OCI-LY1 (cell line): ENCODE results near the gene ADGRF1.

Source experiments
- H2AFZ ChIP-seq: fragments of 200-600 bp; sonication (generic), shearing (Covaris generic); 2 replicates; pipeline ENCODE4 v1.6.0; 2014; ENCODE audit warnings: antibody characterized with exemption, mild to moderate bottlenecking, low read length
- H3F3A ChIP-seq: fragments of 200-600 bp; sonication (generic), shearing (Covaris generic); 2 replicates; pipeline ENCODE4 v1.6.0; 2014; ENCODE audit warnings: mild to moderate bottlenecking, antibody characterized with exemption, low read length, moderate library complexity; ENCODE audit not compliant: insufficient read depth
- H3K27ac ChIP-seq: fragments of 200-600 bp; sonication (generic); 2 replicates; pipeline ENCODE4 v1.5.1; 2014; ENCODE audit warnings: low read length, mixed run types, mild to moderate bottlenecking, low read depth; ENCODE audit not compliant: poor library complexity, severe bottlenecking
- H3K27me3 ChIP-seq: fragments of 200-600 bp; sonication (generic); 2 replicates; pipeline ENCODE4 v1.6.0; 2014; ENCODE audit warnings: antibody characterized with exemption, mild to moderate bottlenecking, low read length, moderate library complexity; ENCODE audit not compliant: insufficient read depth
- H3K36me3 ChIP-seq: fragments of 200-600 bp; sonication (generic); 2 replicates; pipeline ENCODE4 v1.6.1; 2014; ENCODE audit warnings: mild to moderate bottlenecking, antibody characterized with exemption, low read length, moderate library complexity, mixed read lengths; ENCODE audit not compliant: insufficient read depth
- H3K4me1 ChIP-seq: fragments of 200-600 bp; sonication (generic); 2 replicates; pipeline ENCODE4 v1.5.1; 2014; ENCODE audit warnings: mild to moderate bottlenecking, low read length, moderate library complexity; ENCODE audit not compliant: insufficient read depth, severe bottlenecking
- H3K4me2 ChIP-seq: fragments of 200-600 bp; sonication (generic), shearing (Covaris generic); 2 replicates; pipeline ENCODE4 v1.6.1; 2014; ENCODE audit warnings: low read length
- H3K4me3 ChIP-seq: fragments of 200-600 bp; sonication (generic); 2 replicates; pipeline ENCODE4 v1.5.1; 2014; ENCODE audit warnings: low read length, low read depth, mild to moderate bottlenecking, mixed read lengths; ENCODE audit not compliant: poor library complexity, severe bottlenecking
- H3K79me2 ChIP-seq: fragments of 200-600 bp; shearing (Covaris generic); 2 replicates; pipeline ENCODE4 v1.6.1; 2016; ENCODE audit warnings: mixed run types, low read length, mixed read lengths; ENCODE audit not compliant: insufficient read depth
- H3K9ac ChIP-seq: fragments of 200-600 bp; sonication (generic), shearing (Covaris generic); 2 replicates; pipeline ENCODE4 v1.6.1; 2014; ENCODE audit warnings: mild to moderate bottlenecking, low read length, mixed read lengths
- H3K9me2 ChIP-seq: fragments of 200-600 bp; sonication (generic), shearing (Covaris generic); 2 replicates; pipeline ENCODE4 v1.6.1; 2014; ENCODE audit warnings: low read depth, mild to moderate bottlenecking, low read length, mixed read lengths
- H3K9me3 ChIP-seq: fragments of 200-600 bp; shearing (Covaris generic); 2 replicates; pipeline ENCODE4 v1.6.1; 2014; ENCODE audit warnings: low read length, mixed read lengths
- H4K20me1 ChIP-seq: fragments of 200-600 bp; sonication (generic), shearing (Covaris generic); 2 replicates; pipeline ENCODE4 v1.6.0; 2016; ENCODE audit warnings: mild to moderate bottlenecking, low read length; ENCODE audit not compliant: insufficient read depth
- EZH2 ChIP-seq: fragments of 200-600 bp; sonication (generic), shearing (Covaris generic); IDR thresholded peaks from 2 replicates; pipeline ENCODE4 v1.8.0; 2017; ENCODE audit warnings: borderline replicate concordance, mixed run types, mild to moderate bottlenecking, antibody characterized with exemption, low read length, moderate library complexity, mixed read lengths
- TF ChIP-seq, protein P1 (sequence below): fragments of 200-600 bp; sonication (generic), shearing (Covaris generic); IDR thresholded peaks from 2 replicates; pipeline ENCODE4 v1.5.1; 2017; ENCODE audit warnings: mild to moderate bottlenecking, antibody characterized with exemption, low read length, moderate library complexity, mixed read lengths

Gene ADGRF1

GRCh38 chr6:47019941-47020340, 22.2 kb downstream of the ADGRF1 start:
- no peak overlapping the region for H3K9ac ChIP-seq
- H4K20me1 ChIP-seq = no peaks in the 10 kb centered on the region
- no peak overlapping the region for H3K4me3 ChIP-seq
- no peaks in the 10 kb centered on the region for H3K9me3 ChIP-seq
- H3K36me3 ChIP-seq = no peaks in the 10 kb centered on the region
- H3K79me2 ChIP-seq = no peaks in the 10 kb centered on the region
- no peaks in the 10 kb centered on the region for H3F3A ChIP-seq
- TF ChIP-seq, protein P1, sequence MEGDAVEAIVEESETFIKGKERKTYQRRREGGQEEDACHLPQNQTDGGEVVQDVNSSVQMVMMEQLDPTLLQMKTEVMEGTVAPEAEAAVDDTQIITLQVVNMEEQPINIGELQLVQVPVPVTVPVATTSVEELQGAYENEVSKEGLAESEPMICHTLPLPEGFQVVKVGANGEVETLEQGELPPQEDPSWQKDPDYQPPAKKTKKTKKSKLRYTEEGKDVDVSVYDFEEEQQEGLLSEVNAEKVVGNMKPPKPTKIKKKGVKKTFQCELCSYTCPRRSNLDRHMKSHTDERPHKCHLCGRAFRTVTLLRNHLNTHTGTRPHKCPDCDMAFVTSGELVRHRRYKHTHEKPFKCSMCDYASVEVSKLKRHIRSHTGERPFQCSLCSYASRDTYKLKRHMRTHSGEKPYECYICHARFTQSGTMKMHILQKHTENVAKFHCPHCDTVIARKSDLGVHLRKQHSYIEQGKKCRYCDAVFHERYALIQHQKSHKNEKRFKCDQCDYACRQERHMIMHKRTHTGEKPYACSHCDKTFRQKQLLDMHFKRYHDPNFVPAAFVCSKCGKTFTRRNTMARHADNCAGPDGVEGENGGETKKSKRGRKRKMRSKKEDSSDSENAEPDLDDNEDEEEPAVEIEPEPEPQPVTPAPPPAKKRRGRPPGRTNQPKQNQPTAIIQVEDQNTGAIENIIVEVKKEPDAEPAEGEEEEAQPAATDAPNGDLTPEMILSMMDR = no peak
- TF ChIP-seq EZH2 = no peak
- no peak overlapping the region for H3K4me2 ChIP-seq
- no peaks in the 10 kb centered on the region for H3K27me3 ChIP-seq
- no peak overlapping the region for H2AFZ ChIP-seq
- H3K9me2 ChIP-seq = no peaks in the 10 kb centered on the region
- H3K4me1 ChIP-seq = no peaks in the 10 kb centered on the region
- H3K27ac ChIP-seq = no peak overlapping the region

DNA sequence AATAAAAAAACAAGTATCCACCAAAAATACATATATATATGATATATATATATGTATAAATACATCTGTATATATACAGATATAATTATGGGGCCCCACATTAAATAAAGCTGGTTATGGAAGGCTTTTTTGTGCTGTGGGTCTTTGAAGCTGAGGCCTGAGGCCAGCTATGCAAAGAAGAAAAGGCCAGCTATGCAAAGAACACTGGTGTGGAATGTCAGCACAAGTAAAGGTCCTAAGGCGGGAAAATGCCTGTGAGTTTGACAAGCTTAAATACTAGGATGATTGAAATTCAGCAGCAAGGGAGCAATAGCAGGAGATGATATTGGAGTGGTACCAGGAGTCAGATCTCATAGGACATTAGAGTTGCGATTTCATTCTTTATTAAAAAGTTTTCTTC, 25.2 kb downstream of the ADGRF1 start:
- no peaks in the 10 kb centered on the region for H4K20me1 ChIP-seq
- H3K27ac ChIP-seq = no peak overlapping the region
- no peaks in the 10 kb centered on the region for H3K9me3 ChIP-seq
- H3K4me2 ChIP-seq = no peak overlapping the region
- no peak overlapping the region for H2AFZ ChIP-seq
- no peaks in the 10 kb centered on the region for H3K36me3 ChIP-seq
- H3K4me3 ChIP-seq = no peak overlapping the region
- no peak overlapping the region for H3K9ac ChIP-seq
- no peaks in the 10 kb centered on the region for H3K9me2 ChIP-seq
- H3F3A ChIP-seq = no peaks in the 10 kb centered on the region
- no peaks in the 10 kb centered on the region for H3K79me2 ChIP-seq
- H3K27me3 ChIP-seq = no peaks in the 10 kb centered on the region
- no peaks in the 10 kb centered on the region for H3K4me1 ChIP-seq
- TF ChIP-seq, protein P1 = no peak
- no peak for TF ChIP-seq EZH2

- TF ChIP-seq, protein P1 = no peak
- TF ChIP-seq EZH2 = no peak
- H3K27ac ChIP-seq = no peak overlapping the region
- no peaks in the 10 kb centered on the region for H3K9me2 ChIP-seq
- no peaks in the 10 kb centered on the region for H3K79me2 ChIP-seq
- H3F3A ChIP-seq = no peaks in the 10 kb centered on the region
- no peaks in the 10 kb centered on the region for H3K9me3 ChIP-seq
- H4K20me1 ChIP-seq = no peaks in the 10 kb centered on the region
- H3K4me1 ChIP-seq = no peaks in the 10 kb centered on the region
- no peak overlapping the region for H3K4me2 ChIP-seq
- no peaks in the 10 kb centered on the region for H3K36me3 ChIP-seq
- H2AFZ ChIP-seq = no peak overlapping the region
- H3K4me3 ChIP-seq = no peak overlapping the region
- H3K27me3 ChIP-seq = no peaks in the 10 kb centered on the region
- H3K9ac ChIP-seq = no peak overlapping the region
These were observed 25.9 kb downstream of the ADGRF1 start for GRCh38 chr6:47016261-47016660.
